Suprapubic skin (tissue), 4 donors: Measurements from ENCODE around the gene DUSP18.

Experiments used
- POLR2A ChIP-seq, 2 donors: fragments of 450-650 bp; IDR thresholded peaks; one replicate each; pipeline ENCODE4 v1.6.1; 2017; ENCODE audit warnings: antibody characterized with exemption in 2 of 2, mild to moderate bottlenecking in 2 of 2, moderate library complexity in 2 of 2
- POLR2AphosphoS5 ChIP-seq, 3 donors: sonication (generic); formaldehyde crosslinking; IDR thresholded peaks; one replicate each; pipeline ENCODE4 v1.6.1; 2017; ENCODE audit warnings: antibody characterized with exemption in 3 of 3
- TF ChIP-seq, protein P1 (sequence below), 2 donors: fragments of 200-600 bp in 1 of 2; fragments of 450-650 bp in 1 of 2; sonication (generic) in 1 of 2; IDR thresholded peaks; one replicate each; pipeline ENCODE4 v1.5.1; 2016 to 2019; ENCODE audit warnings: antibody characterized with exemption in 2 of 2, mild to moderate bottlenecking in 1 of 2, moderate library complexity in 1 of 2

DNA sequence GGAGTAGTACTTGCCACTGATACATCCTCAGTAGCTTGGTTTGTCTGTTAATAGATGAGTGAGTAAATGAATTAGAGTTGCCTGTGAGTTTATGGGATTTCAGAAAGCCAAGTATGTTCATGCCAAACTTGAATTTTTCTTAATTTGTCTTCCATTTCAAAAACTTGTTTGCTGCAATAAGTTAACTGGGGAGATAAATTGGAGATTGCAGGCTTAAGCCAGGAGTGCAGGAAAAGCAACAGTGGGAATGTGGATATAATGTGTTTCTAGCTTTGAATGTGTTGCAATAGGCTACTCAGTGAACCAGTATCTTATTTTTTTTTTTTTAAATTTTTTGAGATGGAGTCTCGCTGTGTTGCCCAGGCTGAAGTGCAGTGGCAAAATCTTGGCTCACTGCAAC is 35.2 kb upstream of the DUSP18 start:
- TF ChIP-seq, protein P1, sequence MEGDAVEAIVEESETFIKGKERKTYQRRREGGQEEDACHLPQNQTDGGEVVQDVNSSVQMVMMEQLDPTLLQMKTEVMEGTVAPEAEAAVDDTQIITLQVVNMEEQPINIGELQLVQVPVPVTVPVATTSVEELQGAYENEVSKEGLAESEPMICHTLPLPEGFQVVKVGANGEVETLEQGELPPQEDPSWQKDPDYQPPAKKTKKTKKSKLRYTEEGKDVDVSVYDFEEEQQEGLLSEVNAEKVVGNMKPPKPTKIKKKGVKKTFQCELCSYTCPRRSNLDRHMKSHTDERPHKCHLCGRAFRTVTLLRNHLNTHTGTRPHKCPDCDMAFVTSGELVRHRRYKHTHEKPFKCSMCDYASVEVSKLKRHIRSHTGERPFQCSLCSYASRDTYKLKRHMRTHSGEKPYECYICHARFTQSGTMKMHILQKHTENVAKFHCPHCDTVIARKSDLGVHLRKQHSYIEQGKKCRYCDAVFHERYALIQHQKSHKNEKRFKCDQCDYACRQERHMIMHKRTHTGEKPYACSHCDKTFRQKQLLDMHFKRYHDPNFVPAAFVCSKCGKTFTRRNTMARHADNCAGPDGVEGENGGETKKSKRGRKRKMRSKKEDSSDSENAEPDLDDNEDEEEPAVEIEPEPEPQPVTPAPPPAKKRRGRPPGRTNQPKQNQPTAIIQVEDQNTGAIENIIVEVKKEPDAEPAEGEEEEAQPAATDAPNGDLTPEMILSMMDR (IDR thresholded peaks at IDR 0.05): no peak
- TF ChIP-seq POLR2AphosphoS5 (IDR thresholded peaks at IDR 0.05): no peak
- TF ChIP-seq POLR2A (IDR thresholded peaks at IDR 0.05): no peak
